ENCODE results near the gene KCNQ1.

KCNQ1 gene

GRCh38 chr11:2800655-2801531 lies 356.1 kb downstream of the KCNQ1 start:
- DNase-seq (ENCODE audit: insufficient read length, low spot score) (no peak), FAIRE-seq (no peak)
- TF ChIP-seq SPI1 (IDR thresholded peaks at IDR 0.05; ENCODE audit: low read depth, low read length) (no peak), POLR2AphosphoS5 (IDR thresholded peaks at IDR 0.05; ENCODE audit: low read depth, low read length) (no peak), POU2F2 (IDR thresholded peaks at IDR 0.05; ENCODE audit: low read depth, low read length) (no peak), PAX5 (IDR thresholded peaks at IDR 0.05; ENCODE audit: insufficient read depth, low read length, severe bottlenecking) (no peak), TAF1 (IDR thresholded peaks at IDR 0.05; ENCODE audit: low read depth, low read length) (no peak), POLR2A (IDR thresholded peaks at IDR 0.05; ENCODE audit: low read depth, low read length) (no peak)

- FAIRE-seq (no peak), DNase-seq (ENCODE audit: insufficient read length, low spot score) (no peak)
- TF ChIP-seq PAX5 (IDR thresholded peaks at IDR 0.05; ENCODE audit: insufficient read depth, low read length, severe bottlenecking), result no peak
- no peak for TF ChIP-seq POLR2A (IDR thresholded peaks at IDR 0.05; ENCODE audit: low read depth, low read length)
- TF ChIP-seq TAF1 (IDR thresholded peaks at IDR 0.05; ENCODE audit: low read depth, low read length), result no peak
- no peak for TF ChIP-seq POU2F2 (IDR thresholded peaks at IDR 0.05; ENCODE audit: low read depth, low read length)
- no peak for TF ChIP-seq POLR2AphosphoS5 (IDR thresholded peaks at IDR 0.05; ENCODE audit: low read depth, low read length)
- no peak for TF ChIP-seq SPI1 (IDR thresholded peaks at IDR 0.05; ENCODE audit: low read depth, low read length)
These were observed 357.0 kb downstream of the KCNQ1 start for GRCh38 chr11:2801711-2802388.

- FAIRE-seq (no peak), DNase-seq (ENCODE audit: insufficient read length, low spot score) (no peak)
- TF ChIP-seq PAX5 (IDR thresholded peaks at IDR 0.05; ENCODE audit: insufficient read depth, low read length, severe bottlenecking) (no peak), POLR2AphosphoS5 (IDR thresholded peaks at IDR 0.05; ENCODE audit: low read depth, low read length) (no peak), POU2F2 (IDR thresholded peaks at IDR 0.05; ENCODE audit: low read depth, low read length) (no peak), TAF1 (IDR thresholded peaks at IDR 0.05; ENCODE audit: low read depth, low read length) (no peak), SPI1 (IDR thresholded peaks at IDR 0.05; ENCODE audit: low read depth, low read length) (no peak), POLR2A (IDR thresholded peaks at IDR 0.05; ENCODE audit: low read depth, low read length) (no peak)
These were observed 357.8 kb downstream of the KCNQ1 start for GRCh38 chr11:2802389-2803185.

GRCh38 chr11:2803186-2804091 lies 358.6 kb downstream of the KCNQ1 start:
- no peak for TF ChIP-seq TAF1 (IDR thresholded peaks at IDR 0.05; ENCODE audit: low read depth, low read length)
- no peak for TF ChIP-seq POLR2AphosphoS5 (IDR thresholded peaks at IDR 0.05; ENCODE audit: low read depth, low read length)
- TF ChIP-seq POLR2A (IDR thresholded peaks at IDR 0.05; ENCODE audit: low read depth, low read length), result no peak
- TF ChIP-seq POU2F2 (IDR thresholded peaks at IDR 0.05; ENCODE audit: low read depth, low read length), result no peak
- no peak for TF ChIP-seq SPI1 (IDR thresholded peaks at IDR 0.05; ENCODE audit: low read depth, low read length)
- TF ChIP-seq PAX5 (IDR thresholded peaks at IDR 0.05; ENCODE audit: insufficient read depth, low read length, severe bottlenecking), result no peak
- DNase-seq (ENCODE audit: insufficient read length, low spot score), result no peak
- no peak for FAIRE-seq

GRCh38 chr11:2804189-2804588 lies 359.4 kb downstream of the KCNQ1 start:
- no peak for FAIRE-seq
- TF ChIP-seq POLR2A (IDR thresholded peaks at IDR 0.05; ENCODE audit: low read depth, low read length) (no peak), POLR2AphosphoS5 (IDR thresholded peaks at IDR 0.05; ENCODE audit: low read depth, low read length) (no peak), SPI1 (IDR thresholded peaks at IDR 0.05; ENCODE audit: low read depth, low read length) (no peak), POU2F2 (IDR thresholded peaks at IDR 0.05; ENCODE audit: low read depth, low read length) (no peak), PAX5 (IDR thresholded peaks at IDR 0.05; ENCODE audit: insufficient read depth, low read length, severe bottlenecking) (no peak), TAF1 (IDR thresholded peaks at IDR 0.05; ENCODE audit: low read depth, low read length) (no peak)
- DNase-seq (ENCODE audit: insufficient read length, low spot score), result no peak

GRCh38 chr11:2804701-2805387 lies 360.0 kb downstream of the KCNQ1 start:
- no peak for DNase-seq (ENCODE audit: insufficient read length, low spot score)
- FAIRE-seq, result no peak
- no peak for TF ChIP-seq SPI1 (IDR thresholded peaks at IDR 0.05; ENCODE audit: low read depth, low read length)
- TF ChIP-seq POLR2A (IDR thresholded peaks at IDR 0.05; ENCODE audit: low read depth, low read length), result no peak
- no peak for TF ChIP-seq POU2F2 (IDR thresholded peaks at IDR 0.05; ENCODE audit: low read depth, low read length)
- TF ChIP-seq TAF1 (IDR thresholded peaks at IDR 0.05; ENCODE audit: low read depth, low read length), result no peak
- no peak for TF ChIP-seq POLR2AphosphoS5 (IDR thresholded peaks at IDR 0.05; ENCODE audit: low read depth, low read length)
- no peak for TF ChIP-seq PAX5 (IDR thresholded peaks at IDR 0.05; ENCODE audit: insufficient read depth, low read length, severe bottlenecking)

GRCh38 chr11:2805388-2806056 lies 360.7 kb downstream of the KCNQ1 start:
- TF ChIP-seq POLR2A (IDR thresholded peaks at IDR 0.05; ENCODE audit: low read depth, low read length) (no peak), POLR2AphosphoS5 (IDR thresholded peaks at IDR 0.05; ENCODE audit: low read depth, low read length) (no peak), POU2F2 (IDR thresholded peaks at IDR 0.05; ENCODE audit: low read depth, low read length) (no peak), SPI1 (IDR thresholded peaks at IDR 0.05; ENCODE audit: low read depth, low read length) (no peak)
- FAIRE-seq, result no peak
- DNase-seq (ENCODE audit: insufficient read length, low spot score), result no peak

All from GM12891 (cell line).